ENCODE results near the gene EMILIN1. TPM values are rescaled to one million over a fixed set of nuclear protein-coding genes. Genes with fewer than 3 reads are reported as not detected.
A peak's percentile ranks its signal among the peaks of the same experiment; 100 is the strongest.

EMILIN1 gene
- total RNA-seq, 2 experiments from 2014 or later, result 0.91 to 1.2 TPM

GRCh38 chr2:27049422-27050280 lies 28.8 kb upstream of the EMILIN1 start:
- peaks cover 29% of the 10 kb centered on the region for H3K4me1 Mint-ChIP-seq
- peak; percentile 74 for DNase-seq
- peak overlapping the region; percentile 97 for H3K4me3 Mint-ChIP-seq
- peak overlapping the region; percentile 99 for H3K27ac Mint-ChIP-seq
- POLR2A ChIA-PET, result interaction anchor here (1.0 to 5.5 kb wide), 9 partner anchors 12 to 360 kb away, joined by 3 to 92 read pairs (median 7); partner anchors contain the start of genes ATRAID, KHK, OST4 and PPM1G
- peaks cover 6% of the 10 kb centered on the region for H3K36me3 Mint-ChIP-seq
- ATAC-seq (ENCODE audit: low read depth), result peak; percentile 20
- H3K27me3 Mint-ChIP-seq, result peaks cover 4% of the 10 kb centered on the region
- H3K9me3 Mint-ChIP-seq, result peaks cover 4% of the 10 kb centered on the region

GRCh38 chr2:27050281-27050995 lies 28.0 kb upstream of the EMILIN1 start:
- ATAC-seq (ENCODE audit: low read depth) (peak; percentile 60), DNase-seq (peak; percentile 93)
- peaks cover 4% of the 10 kb centered on the region for H3K27me3 Mint-ChIP-seq
- H3K36me3 Mint-ChIP-seq, result peaks cover 12% of the 10 kb centered on the region
- H3K9me3 Mint-ChIP-seq, result peaks cover 4% of the 10 kb centered on the region
- peak overlapping the region; percentile 99 for H3K27ac Mint-ChIP-seq
- peak overlapping the region; percentile 97 for H3K4me3 Mint-ChIP-seq
- POLR2A ChIA-PET, result interaction anchor here (0.6 to 5.5 kb wide), 18 partner anchors 9 to 359 kb away, joined by 3 to 92 read pairs (median 5); partner anchors contain the start of genes ATRAID, KHK, MPV17 and OST4
- peaks cover 28% of the 10 kb centered on the region for H3K4me1 Mint-ChIP-seq

- POLR2A ChIA-PET, result interaction anchor here (0.6 to 5.5 kb wide), 20 partner anchors 9 to 526 kb away, joined by 3 to 92 read pairs (median 4); partner anchors contain the start of genes ATRAID, KHK, MPV17 and OST4
- H3K4me3 Mint-ChIP-seq, result peak within 1 kb of the TSS; percentile 97
- peak within 1 kb of the TSS; percentile 99 for H3K27ac Mint-ChIP-seq
- peak; percentile 95 for DNase-seq
- peak; percentile 77 for ATAC-seq (ENCODE audit: low read depth)
- peaks cover 4% of the 10 kb centered on the region for H3K9me3 Mint-ChIP-seq
- peaks cover 4% of the 10 kb centered on the region for H3K27me3 Mint-ChIP-seq
- peaks cover 13% of the 10 kb centered on the region for H3K36me3 Mint-ChIP-seq
- H3K4me1 Mint-ChIP-seq, result peaks cover 26% of the 10 kb centered on the region
Measured at GRCh38 chr2:27050996-27051901, 27.2 kb upstream of the EMILIN1 start, which contains the start of gene AGBL5. Gene AGBL5 (plus strand): TSS chr2:27051668. CDS start chr2:27052959, 1,291 bp downstream.

GRCh38 chr2:27051902-27052645 lies 26.3 kb upstream of the EMILIN1 start:
- Mint-ChIP-seq H3K27me3 (peaks cover 4% of the 10 kb centered on the region), H3K27ac (peak overlapping the region; percentile 83), H3K9me3 (peaks cover 4% of the 10 kb centered on the region), H3K4me1 (peaks cover 26% of the 10 kb centered on the region), H3K4me3 (peak overlapping the region; percentile 90), H3K36me3 (peaks cover 15% of the 10 kb centered on the region)
- ATAC-seq (ENCODE audit: low read depth) (no peak), DNase-seq (no peak)
- POLR2A ChIA-PET, result interaction anchor here (0.6 to 5.5 kb wide), 12 partner anchors 11 to 526 kb away, joined by 3 to 92 read pairs (median 8); partner anchors contain the start of genes ATRAID, KHK, MPV17 and OST4

- H3K4me1 Mint-ChIP-seq, result peaks cover 24% of the 10 kb centered on the region
- peaks cover 15% of the 10 kb centered on the region for H3K36me3 Mint-ChIP-seq
- DNase-seq (no peak), ATAC-seq (ENCODE audit: low read depth) (no peak)
- H3K27ac Mint-ChIP-seq, result no peak overlapping the region
- H3K4me3 Mint-ChIP-seq, result peak overlapping the region; percentile 18
- peaks cover 4% of the 10 kb centered on the region for H3K9me3 Mint-ChIP-seq
- H3K27me3 Mint-ChIP-seq, result peaks cover 4% of the 10 kb centered on the region
- POLR2A ChIA-PET, result interaction anchor here (2.6 to 5.5 kb wide), 2 partner anchors 11 to 20 kb away, joined by 11 to 92 read pairs; partner anchors contain the start of gene OST4
Measured at GRCh38 chr2:27053321-27053720, 25.1 kb upstream of the EMILIN1 start.

GRCh38 chr2:27053776-27054175 lies 24.6 kb upstream of the EMILIN1 start:
- Mint-ChIP-seq H3K9me3 (peaks cover 4% of the 10 kb centered on the region), H3K27me3 (peaks cover 4% of the 10 kb centered on the region), H3K4me3 (no peak overlapping the region), H3K4me1 (peaks cover 24% of the 10 kb centered on the region), H3K36me3 (peaks cover 15% of the 10 kb centered on the region), H3K27ac (no peak overlapping the region)
- ATAC-seq (ENCODE audit: low read depth) (no peak), DNase-seq (no peak)
- POLR2A ChIA-PET, result interaction anchor here (5.5 kb wide), 1 partner anchor 19 kb away, joined by 92 read pairs; the partner anchor contains the start of gene OST4

GRCh38 chr2:27054721-27055120 lies 23.7 kb upstream of the EMILIN1 start:
- Mint-ChIP-seq H3K27me3 (peaks cover 4% of the 10 kb centered on the region), H3K27ac (no peak overlapping the region), H3K9me3 (peaks cover 4% of the 10 kb centered on the region), H3K4me3 (no peak overlapping the region), H3K36me3 (peaks cover 15% of the 10 kb centered on the region), H3K4me1 (peaks cover 18% of the 10 kb centered on the region)
- POLR2A ChIA-PET, result interaction anchor here (0.9 to 5.5 kb wide), 3 partner anchors 9 to 27 kb away, joined by 3 to 92 read pairs (median 3); partner anchors contain the start of gene OST4
- no peak for DNase-seq
- ATAC-seq (ENCODE audit: low read depth), result no peak

GRCh38 chr2:27057184-27057583 lies 21.2 kb upstream of the EMILIN1 start:
- Mint-ChIP-seq H3K36me3 (peaks cover 9% of the 10 kb centered on the region), H3K4me1 (peaks cover 8% of the 10 kb centered on the region), H3K9me3 (no peaks in the 10 kb centered on the region), H3K4me3 (no peak overlapping the region), H3K27ac (no peak overlapping the region), H3K27me3 (no peaks in the 10 kb centered on the region)
- DNase-seq (no peak), ATAC-seq (ENCODE audit: low read depth) (no peak)
- POLR2A ChIA-PET, result no interaction called here

GRCh38 chr2:27058210-27058609 lies 20.2 kb upstream of the EMILIN1 start:
- POLR2A ChIA-PET, result interaction anchor here (1.5 to 2.6 kb wide), 2 partner anchors 10 to 13 kb away, joined by 6 to 9 read pairs; partner anchors contain the start of gene OST4
- ATAC-seq (ENCODE audit: low read depth) (no peak), DNase-seq (no peak)
- Mint-ChIP-seq H3K4me1 (peaks cover 6% of the 10 kb centered on the region), H3K36me3 (peaks cover 14% of the 10 kb centered on the region), H3K27ac (no peak overlapping the region), H3K4me3 (no peak overlapping the region), H3K27me3 (no peaks in the 10 kb centered on the region), H3K9me3 (no peaks in the 10 kb centered on the region)

- POLR2A ChIA-PET, result interaction anchor here (1.4 to 2.6 kb wide), 2 partner anchors 8 to 9 kb away, joined by 4 to 9 read pairs; partner anchors contain the start of gene AGBL5
- Mint-ChIP-seq H3K4me3 (no peak overlapping the region), H3K27ac (no peak overlapping the region), H3K36me3 (peaks cover 14% of the 10 kb centered on the region), H3K4me1 (peaks cover 3% of the 10 kb centered on the region), H3K27me3 (no peaks in the 10 kb centered on the region), H3K9me3 (no peaks in the 10 kb centered on the region)
- ATAC-seq (ENCODE audit: low read depth) (no peak), DNase-seq (no peak)
Measured at GRCh38 chr2:27059141-27059820, 19.1 kb upstream of the EMILIN1 start.

GRCh38 chr2:27060323-27060722 lies 18.1 kb upstream of the EMILIN1 start:
- DNase-seq, result no peak
- H3K27me3 Mint-ChIP-seq, result no peaks in the 10 kb centered on the region
- H3K9me3 Mint-ChIP-seq, result no peaks in the 10 kb centered on the region
- peaks cover 3% of the 10 kb centered on the region for H3K4me1 Mint-ChIP-seq
- peaks cover 10% of the 10 kb centered on the region for H3K36me3 Mint-ChIP-seq
- no peak overlapping the region for H3K4me3 Mint-ChIP-seq
- no peak for ATAC-seq (ENCODE audit: low read depth)
- no peak overlapping the region for H3K27ac Mint-ChIP-seq
- POLR2A ChIA-PET, result interaction anchor here (0.9 to 1.4 kb wide), 2 partner anchors 9 kb away, joined by 4 to 5 read pairs; partner anchors contain the start of gene AGBL5

Measured in activated naive CD8-positive, alpha-beta T cell treated with anti-CD3 and anti-CD28 coated beads, Interleukin-2, amount 10 ng/mL, durations not matched to agents 7 days and 5 days (primary cell).